Esophagus squamous epithelium (tissue), 5 donors: ENCODE measurements around the gene HMCN1. TPM values are rescaled to one million over a fixed set of nuclear protein-coding genes. Genes with fewer than 3 reads are reported as not detected.

Source experiments
- DNase-seq: peaks from one replicate; lab custom pipeline; 2025; lab: John Stamatoyannopoulos, UW
- H3K27ac ChIP-seq, 4 donors: fragments of 200-600 bp; sonication (generic); one replicate each; pipeline ENCODE4 v1.5.1; 2016 to 2019; ENCODE audit warnings: mild to moderate bottlenecking in 1 of 4
- H3K27me3 ChIP-seq, 4 donors: fragments of 200-600 bp; sonication (generic); 1 replicate in 3 of 4; 2 replicates in 1 of 4; pipeline versions ENCODE4 v1.5.1 to v1.6.0; 2017 to 2021; ENCODE audit warnings: antibody characterized with exemption in 1 of 4
- H3K36me3 ChIP-seq, 3 donors: fragments of 200-600 bp; sonication (generic); one replicate each; pipeline ENCODE4 v1.5.1; 2016 to 2019
- H3K4me1 ChIP-seq, 3 donors: fragments of 200-600 bp; sonication (generic); one replicate each; pipeline ENCODE4 v1.5.1; 2017 to 2019
- H3K4me3 ChIP-seq, 4 donors: fragments of 200-600 bp; sonication (generic); 1 replicate in 3 of 4; 2 replicates in 1 of 4; pipeline ENCODE4 v1.5.1; 2016 to 2019; ENCODE audit warnings: mild to moderate bottlenecking in 2 of 4, moderate library complexity in 1 of 4
- H3K9me3 ChIP-seq, 3 donors: fragments of 200-600 bp; sonication (generic); one replicate each; pipeline ENCODE4 v1.5.1; 2016 to 2019
- CTCF ChIP-seq, 6 experiments: fragments of 450-650 bp in 4 of 6; fragments of 200-600 bp in 2 of 6; sonication (generic) in 2 of 6; IDR thresholded peaks; one replicate each; pipeline ENCODE4 v1.5.1; 2016 to 2019; ENCODE audit warnings: antibody characterized with exemption in 6 of 6, mild to moderate bottlenecking in 4 of 6, moderate library complexity in 4 of 6
- POLR2A ChIP-seq, 4 donors: fragments of 450-650 bp; IDR thresholded peaks; one replicate each; pipeline ENCODE4 v1.6.1; 2017; ENCODE audit warnings: antibody characterized with exemption in 4 of 4, mild to moderate bottlenecking in 4 of 4, moderate library complexity in 3 of 4
- WGBS, 2 donors: methylation state at CpG; one replicate each; pipeline ENCODE4 v1.1.5; 2018; 5-methylcytosine and 5-hydroxymethylcytosine counted together
- intact Hi-C: fragments of 100-400 bp; cut with DNase I; formaldehyde crosslinking; loops from one replicate; pipeline ENCODE4 v1.15.0; 2022
- total RNA-seq, 4 donors: library from RNA; depleted of rRNA; stranded (reverse); fragments of >200 nt; gene quantifications; one replicate each; pipeline ENCODE4 v1.1.0, GENCODE V29; 2016
- donor health status: DM: yes; HTN: yes; CAD: no.

Gene HMCN1
- total RNA-seq, 4 donors from 2014 or later = 0.49 to 6.7 (median 3.3) TPM

- no peak for DNase-seq
- no peaks in the 10 kb centered on the region for H3K9me3 ChIP-seq
- intact Hi-C loops = no loop called here
- 60 to 88% methylated on average over 1 of the region's 1 CpG for WGBS, 2 donors
- no peak overlapping the region for H3K4me3 ChIP-seq
- TF ChIP-seq CTCF (IDR thresholded peaks at IDR 0.05) = no peak
- no peaks in the 10 kb centered on the region for H3K36me3 ChIP-seq
- no peaks in the 10 kb centered on the region for H3K27me3 ChIP-seq
- no peak overlapping the region for H3K27ac ChIP-seq
- no peaks in the 10 kb centered on the region for H3K4me1 ChIP-seq
Observed at GRCh38 chr1:185759061-185759460, 24.9 kb downstream of the HMCN1 start.

- no peak for DNase-seq
- intact Hi-C loops = no loop called here
- Histone ChIP-seq H3K36me3 (no peaks in the 10 kb centered on the region), H3K9me3 (no peaks in the 10 kb centered on the region), H3K27ac (no peak overlapping the region), H3K4me3 (no peak overlapping the region), H3K27me3 (no peaks in the 10 kb centered on the region), H3K4me1 (no peaks in the 10 kb centered on the region)
- TF ChIP-seq CTCF (IDR thresholded peaks at IDR 0.05) (no peak), POLR2A (IDR thresholded peaks at IDR 0.05) (no peak)
- 34 to 37% methylated on average over 3 of the region's 3 CpGs for WGBS, 2 donors
Observed at GRCh38 chr1:185761841-185762240, 27.6 kb downstream of the HMCN1 start.

GRCh38 chr1:185767508-185768120 is 33.4 kb downstream of the HMCN1 start:
- intact Hi-C loops = no loop called here
- TF ChIP-seq CTCF (IDR thresholded peaks at IDR 0.05) (no peak), POLR2A (IDR thresholded peaks at IDR 0.05) (no peak)
- H3K36me3 ChIP-seq = no peaks in the 10 kb centered on the region

GRCh38 chr1:185768371-185768770 is 34.2 kb downstream of the HMCN1 start:
- DNase-seq = no peak
- TF ChIP-seq POLR2A (IDR thresholded peaks at IDR 0.05) (no peak), CTCF (IDR thresholded peaks at IDR 0.05) (no peak)
- Histone ChIP-seq H3K4me1 (no peaks in the 10 kb centered on the region), H3K27ac (no peak overlapping the region), H3K4me3 (no peak overlapping the region), H3K36me3 (no peaks in the 10 kb centered on the region), H3K27me3 (no peaks in the 10 kb centered on the region), H3K9me3 (no peaks in the 10 kb centered on the region)
- 70 to 73% methylated on average over 3 of the region's 3 CpGs for WGBS, 2 donors
- intact Hi-C loops = no loop called here

More at GRCh38 chr1:185767508-185768120, 33.4 kb downstream of the HMCN1 start:
- no peaks in the 10 kb centered on the region for H3K4me1 ChIP-seq
- H3K27me3 ChIP-seq = no peaks in the 10 kb centered on the region
- H3K4me3 ChIP-seq = no peak overlapping the region
- no peaks in the 10 kb centered on the region for H3K9me3 ChIP-seq
- no peak overlapping the region for H3K27ac ChIP-seq
- 36 to 66% methylated on average over 1 of the region's 1 CpG for WGBS, 2 donors
- DNase-seq = no peak

GRCh38 chr1:185769136-185769535 is 34.9 kb downstream of the HMCN1 start:
- Histone ChIP-seq H3K36me3 (no peaks in the 10 kb centered on the region), H3K4me1 (no peaks in the 10 kb centered on the region), H3K27ac (no peak overlapping the region), H3K4me3 (no peak overlapping the region), H3K9me3 (no peaks in the 10 kb centered on the region), H3K27me3 (no peaks in the 10 kb centered on the region)
- no peak for DNase-seq
- TF ChIP-seq POLR2A (IDR thresholded peaks at IDR 0.05) (no peak), CTCF (IDR thresholded peaks at IDR 0.05) (no peak)
- intact Hi-C loops = no loop called here
- 67 to 86% methylated on average over 1 of the region's 1 CpG for WGBS, 2 donors
